Endothelial cell of umbilical vein (primary cell): ENCODE data around the gene ZMPSTE24. TPM values are rescaled to one million over a fixed set of nuclear protein-coding genes. Genes with fewer than 3 reads are reported as not detected.
A peak's percentile ranks its signal among the peaks of the same experiment; 100 is the strongest.

Experiments used
- BruUV-seq: library from RNA; stranded (reverse); fragments of 400-500 nt; replicated peaks from 2 replicates; lab custom pipeline; 2021; lab: Mats Ljungman, UMichigan
- CTCF ChIA-PET: fragments of 300-600, 350-600 bp; sonication (Branson Sonifier 250); formaldehyde crosslinking; loops from one replicate; lab custom pipeline; 2021; ENCODE audit warnings: antibody characterized with exemption, inconsistent platforms; lab: Charles Lee
- POLR2A ChIA-PET: fragments of 300-600, 350-600 bp; sonication (Branson Sonifier 250); formaldehyde crosslinking; loops from one replicate; lab custom pipeline; 2021; ENCODE audit warnings: antibody characterized with exemption, inconsistent platforms; lab: Charles Lee
- DNase-seq: peaks from one replicate; pipeline ENCODE4 v3.0.0-alpha.2; 2011; ENCODE audit warnings: low read depth, low spot score
- FAIRE-seq: peaks from 2 replicates; lab custom pipeline; 2011; peaks lifted over from hg19 to GRCh38; lab: Jason Lieb, UNC
- H2AFZ ChIP-seq: 2 replicates; pipeline ENCODE4 v1.6.0; 2012; ENCODE audit warnings: low read depth, low read length, control low read depth, inconsistent platforms
- H3K27ac ChIP-seq: 2 replicates; pipeline ENCODE4 v1.5.1; 2011; ENCODE audit warnings: low read depth, mild to moderate bottlenecking, control low read depth, low read length, moderate library complexity; ENCODE audit not compliant: insufficient read depth
- H3K27me3 ChIP-seq, 2 experiments: 2 replicates each; pipeline versions ENCODE4 v1.6.0 to v1.6.1; 2011; ENCODE audit warnings: low read length in 2 of 2, mixed read lengths in 1 of 2; ENCODE audit not compliant: control insufficient read depth in 2 of 2, insufficient read depth in 2 of 2
- H3K36me3 ChIP-seq, 2 experiments: 2 replicates in 1 of 2; 3 replicates in 1 of 2; pipeline ENCODE4 v1.5.1; 2011; ENCODE audit warnings: low read length in 2 of 2, mild to moderate bottlenecking in 1 of 2, moderate library complexity in 1 of 2; ENCODE audit not compliant: control insufficient read depth in 2 of 2, insufficient read depth in 2 of 2; ENCODE audit errors: extremely low read depth in 1 of 2
- H3K4me1 ChIP-seq: 3 replicates; pipeline ENCODE4 v1.5.1; 2011; ENCODE audit warnings: mild to moderate bottlenecking, low read length; ENCODE audit not compliant: control insufficient read depth, insufficient read depth; ENCODE audit errors: extremely low read depth
- H3K4me2 ChIP-seq: 2 replicates; pipeline ENCODE4 v1.6.1; 2011; ENCODE audit warnings: low read length, control low read depth, mixed read lengths; ENCODE audit not compliant: insufficient read depth
- H3K4me3 ChIP-seq, 3 experiments: fragments of 200-600 bp in 1 of 3; sonication (generic), shearing (Covaris generic) in 1 of 3; replicated peaks in 1 of 3; 2 replicates each; pipeline ENCODE4 v1.5.1; 2011 to 2016; ENCODE audit warnings: control low read depth in 3 of 3, low read length in 3 of 3, mild to moderate bottlenecking in 2 of 3, inconsistent platforms in 1 of 3, low read depth in 1 of 3, moderate library complexity in 1 of 3; ENCODE audit not compliant: insufficient read depth in 1 of 3
- H3K79me2 ChIP-seq: 2 replicates; pipeline ENCODE4 v1.6.0; 2012; ENCODE audit warnings: low read length, inconsistent platforms; ENCODE audit not compliant: control insufficient read depth, insufficient read depth
- H3K9ac ChIP-seq: replicated peaks from 2 replicates; pipeline ENCODE3; 2011; ENCODE audit warnings: low read length, control low read depth; ENCODE audit not compliant: insufficient read depth; ENCODE audit errors: extremely low read depth
- H3K9me1 ChIP-seq: replicated peaks from 3 replicates; pipeline ENCODE4 v1.6.0; 2011; ENCODE audit warnings: mild to moderate bottlenecking, low read length; ENCODE audit not compliant: control insufficient read depth, insufficient read depth; ENCODE audit errors: extremely low read depth
- H3K9me3 ChIP-seq: replicated peaks from 2 replicates; pipeline ENCODE4 v1.5.1; 2012; ENCODE audit warnings: low read length, inconsistent platforms; ENCODE audit not compliant: control insufficient read depth, insufficient read depth
- H4K20me1 ChIP-seq: replicated peaks from 2 replicates; pipeline ENCODE3; 2011; ENCODE audit warnings: mild to moderate bottlenecking, low read length; ENCODE audit not compliant: control insufficient read depth, insufficient read depth; ENCODE audit errors: extremely low read depth
- EZH2 ChIP-seq: IDR thresholded peaks from 2 replicates; pipeline ENCODE4 v1.6.1; 2012; ENCODE audit warnings: borderline replicate concordance, low read depth, mild to moderate bottlenecking, moderate library complexity, low read length, inconsistent platforms; ENCODE audit not compliant: severe bottlenecking
- FOS ChIP-seq: IDR thresholded peaks from 2 replicates; pipeline ENCODE4 v1.6.1; 2011; ENCODE audit warnings: mild to moderate bottlenecking, low read length, moderate library complexity, borderline replicate concordance; ENCODE audit not compliant: insufficient read depth
- GATA2 ChIP-seq: IDR thresholded peaks from 2 replicates; pipeline ENCODE4 v1.7.0; 2011; ENCODE audit warnings: low read depth, mild to moderate bottlenecking, moderate library complexity, mixed read lengths, low read length; ENCODE audit not compliant: insufficient read length, insufficient read depth
- JUN ChIP-seq: IDR thresholded peaks from 2 replicates; pipeline ENCODE4 v1.6.1; 2011; ENCODE audit warnings: borderline replicate concordance, low read depth; ENCODE audit not compliant: insufficient read length, insufficient read depth
- MYC ChIP-seq: IDR thresholded peaks from one replicate; pipeline ENCODE4 v1.6.1; 2011; ENCODE audit warnings: mild to moderate bottlenecking, low read depth, low read length
- POLR2A ChIP-seq: IDR thresholded peaks from 2 replicates; pipeline ENCODE4 v1.6.1; 2012; ENCODE audit warnings: low read depth, mild to moderate bottlenecking, control low read depth, low read length
- POLR2AphosphoS5 ChIP-seq: IDR thresholded peaks from 2 replicates; pipeline ENCODE4 v1.6.1; 2012; ENCODE audit warnings: low read depth, mild to moderate bottlenecking, control low read depth, low read length, moderate library complexity; ENCODE audit not compliant: insufficient read depth
- dilution Hi-C: fragments of 300-500 bp; cut with MboI; formaldehyde crosslinking; loops from one replicate; pipeline ENCODE4 v1.15.0; 2019; ENCODE audit warnings: low sequenced_read_pairs; ENCODE audit not compliant: extremely low pct_ligation_motif_present
- intact Hi-C: fragments of 100-400 bp; cut with micrococcal nuclease; formaldehyde crosslinking; loops from one replicate; pipeline ENCODE4 v1.10.0; 2022
- polyA plus RNA-seq, 4 experiments: library from polyadenylated mRNA; depleted of rRNA in 3 of 4; stranded (reverse) in 3 of 4; unstranded in 1 of 4; fragments of >200 nt; gene quantifications; 2 replicates each; pipeline versions ENCODE4 v1.2.1 to v1.2.3, GENCODE V29; 2011 to 2012; ENCODE audit warnings: missing spikeins in 1 of 4
- total RNA-seq: library from RNA; stranded (reverse); gene quantifications from 2 replicates; pipeline ENCODE4 v1.2.3, GENCODE V29; 2021
- TF ChIP-seq, protein P1 (sequence below): IDR thresholded peaks from 2 replicates; pipeline ENCODE4 v1.6.1; 2011; ENCODE audit not compliant: insufficient read depth, insufficient read length
- TF ChIP-seq, protein P2 (sequence below), 2 donors: IDR thresholded peaks; 1 replicate in 1 of 2; 2 replicates in 1 of 2; pipeline ENCODE4 v1.5.1; 2011; ENCODE audit warnings: low read length in 2 of 2, mild to moderate bottlenecking in 2 of 2, moderate library complexity in 2 of 2, control low read depth in 1 of 2, inconsistent platforms in 1 of 2, low read depth in 1 of 2; ENCODE audit not compliant: insufficient read depth in 1 of 2; ENCODE audit errors: extremely low read depth in 1 of 2

ZMPSTE24 gene
- total and polyA plus RNA-seq, 2 donors (not counting 3 experiments of a cell fraction or from before 2014, with no cell fraction given), result 16.9 to 44.7 TPM

DNA sequence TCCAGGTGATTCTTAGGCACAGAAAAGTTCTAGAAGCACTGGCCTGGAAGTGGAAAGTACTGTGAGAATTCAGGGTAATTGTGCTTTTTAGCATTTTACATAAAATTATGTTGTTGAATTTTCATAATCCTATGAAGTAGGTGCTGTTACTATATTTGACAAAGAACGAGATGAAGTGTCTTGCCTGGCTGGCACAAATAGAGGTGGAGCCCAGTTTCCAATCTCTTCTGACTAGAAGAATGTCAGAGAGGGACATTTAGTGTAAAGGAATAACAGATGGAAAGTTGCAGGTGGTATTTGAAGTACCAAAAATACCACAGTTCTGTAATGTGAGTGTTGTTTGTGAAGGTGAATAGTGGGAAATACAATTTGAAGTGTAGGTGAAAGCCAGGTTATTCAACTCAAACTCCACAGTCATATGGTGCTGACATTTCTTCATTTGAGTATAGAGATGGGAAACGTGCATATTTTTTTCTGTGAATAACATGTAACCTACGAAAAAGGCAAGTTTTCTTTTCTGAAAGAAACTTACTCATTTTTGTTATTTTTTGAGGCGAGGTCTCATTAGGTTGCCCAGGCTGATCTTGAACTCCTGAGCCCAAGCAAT is 13.8 kb upstream of the ZMPSTE24 start:
- no peak overlapping the region for H2AFZ ChIP-seq
- ChIA-PET CTCF (interaction anchor here (0.6 kb wide), 1 partner anchor 8 kb away, joined by 3 read pairs; no protein-coding TSS in a partner anchor), POLR2A (no interaction called here)
- DNase-seq (peak; percentile 4), FAIRE-seq (no peak)
- H3K27me3 ChIP-seq, result no peaks in the 10 kb centered on the region
- no peak overlapping the region for H3K4me3 ChIP-seq
- H3K27ac ChIP-seq, result no peak overlapping the region
- TF ChIP-seq FOS, result no peak
- no peak for TF ChIP-seq JUN
- TF ChIP-seq, protein P1, sequence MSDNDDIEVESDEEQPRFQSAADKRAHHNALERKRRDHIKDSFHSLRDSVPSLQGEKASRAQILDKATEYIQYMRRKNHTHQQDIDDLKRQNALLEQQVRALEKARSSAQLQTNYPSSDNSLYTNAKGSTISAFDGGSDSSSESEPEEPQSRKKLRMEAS, result no peak
- no peak for TF ChIP-seq GATA2
- TF ChIP-seq POLR2AphosphoS5, result no peak
- no peak for TF ChIP-seq EZH2
- TF ChIP-seq MYC, result no peak
- dilution Hi-C loops (no loop called here), intact Hi-C loops (no loop called here)
- H4K20me1 ChIP-seq, result no peaks in the 10 kb centered on the region
- peaks cover 31% of the 10 kb centered on the region for H3K4me1 ChIP-seq
- H3K36me3 ChIP-seq, result no peaks in the 10 kb centered on the region
- no peak overlapping the region for H3K4me2 ChIP-seq
- no peak overlapping the region for H3K9ac ChIP-seq
- H3K79me2 ChIP-seq, result no peaks in the 10 kb centered on the region
- H3K9me1 ChIP-seq, result no peaks in the 10 kb centered on the region
- no TSS peak for BruUV-seq
- H3K9me3 ChIP-seq, result no peaks in the 10 kb centered on the region

DNA sequence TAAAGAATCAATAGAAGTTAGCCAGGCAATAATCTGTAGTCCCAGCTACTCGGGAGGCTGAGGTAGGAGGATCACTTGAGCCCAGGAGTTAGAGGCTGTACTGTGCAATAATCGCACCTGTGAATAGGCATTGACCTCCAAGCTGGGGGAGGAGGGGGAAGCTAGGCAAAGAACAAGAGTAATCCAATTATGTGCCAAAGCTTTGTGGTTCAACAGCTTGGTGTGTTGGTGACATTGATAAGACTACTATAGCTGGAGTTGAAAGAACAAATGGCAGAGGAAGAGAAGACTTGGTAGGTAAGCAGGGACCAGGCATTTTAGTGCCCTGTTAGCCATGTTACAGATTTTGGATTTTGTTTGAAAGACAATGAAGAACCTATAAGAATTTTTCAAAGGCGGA is 12.3 kb upstream of the ZMPSTE24 start:
- no peaks in the 10 kb centered on the region for H3K79me2 ChIP-seq
- intact Hi-C loops, result no loop called here
- CTCF ChIA-PET, result no interaction called here

More for the DNA sequence above, 12.3 kb upstream of the ZMPSTE24 start:
- DNase-seq (no peak), FAIRE-seq (no peak)
- POLR2A ChIA-PET, result no interaction called here
- H3K4me1 ChIP-seq, result peaks cover 31% of the 10 kb centered on the region
- no peaks in the 10 kb centered on the region for H3K36me3 ChIP-seq
- no peaks in the 10 kb centered on the region for H3K9me3 ChIP-seq
- no peaks in the 10 kb centered on the region for H3K27me3 ChIP-seq
- H3K9me1 ChIP-seq, result no peaks in the 10 kb centered on the region
- dilution Hi-C loops, result no loop called here
- no peaks in the 10 kb centered on the region for H4K20me1 ChIP-seq
- no peak overlapping the region for H3K4me3 ChIP-seq
- H3K27ac ChIP-seq, result no peak overlapping the region
- no peak for TF ChIP-seq POLR2AphosphoS5
- no peak for TF ChIP-seq POLR2A
- no peak for TF ChIP-seq GATA2
- TF ChIP-seq EZH2, result no peak
- no peak for TF ChIP-seq JUN
- TF ChIP-seq, protein P1, result no peak
- TF ChIP-seq, protein P2, sequence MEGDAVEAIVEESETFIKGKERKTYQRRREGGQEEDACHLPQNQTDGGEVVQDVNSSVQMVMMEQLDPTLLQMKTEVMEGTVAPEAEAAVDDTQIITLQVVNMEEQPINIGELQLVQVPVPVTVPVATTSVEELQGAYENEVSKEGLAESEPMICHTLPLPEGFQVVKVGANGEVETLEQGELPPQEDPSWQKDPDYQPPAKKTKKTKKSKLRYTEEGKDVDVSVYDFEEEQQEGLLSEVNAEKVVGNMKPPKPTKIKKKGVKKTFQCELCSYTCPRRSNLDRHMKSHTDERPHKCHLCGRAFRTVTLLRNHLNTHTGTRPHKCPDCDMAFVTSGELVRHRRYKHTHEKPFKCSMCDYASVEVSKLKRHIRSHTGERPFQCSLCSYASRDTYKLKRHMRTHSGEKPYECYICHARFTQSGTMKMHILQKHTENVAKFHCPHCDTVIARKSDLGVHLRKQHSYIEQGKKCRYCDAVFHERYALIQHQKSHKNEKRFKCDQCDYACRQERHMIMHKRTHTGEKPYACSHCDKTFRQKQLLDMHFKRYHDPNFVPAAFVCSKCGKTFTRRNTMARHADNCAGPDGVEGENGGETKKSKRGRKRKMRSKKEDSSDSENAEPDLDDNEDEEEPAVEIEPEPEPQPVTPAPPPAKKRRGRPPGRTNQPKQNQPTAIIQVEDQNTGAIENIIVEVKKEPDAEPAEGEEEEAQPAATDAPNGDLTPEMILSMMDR (IDR thresholded peaks at IDR 0.05; ENCODE audit: extremely low read depth in 1 of 2, insufficient read depth in 1 of 2, low read depth in 1 of 2, low read length in 2 of 2), result no peak
- no peak overlapping the region for H2AFZ ChIP-seq
- no peak overlapping the region for H3K4me2 ChIP-seq
- no TSS peak for BruUV-seq
- no peak overlapping the region for H3K9ac ChIP-seq
